Breast epithelium (tissue), 4 donors: ENCODE data around the gene GFOD1. TPM values are rescaled to one million over a fixed set of nuclear protein-coding genes. Genes with fewer than 3 reads are reported as not detected.
"Not testable (repeated sequence)": the region's sequence is repeated elsewhere in the genome, so short reads cannot be mapped to it uniquely, and the experiment has no call there.

Experiments used
- DNase-seq, 2 donors: peaks; one replicate each; pipeline ENCODE4 v3.0.0-alpha.2; 2019; ENCODE audit warnings: low spot score in 2 of 2
- H3K27ac ChIP-seq, 2 donors: fragments of 200-600 bp; sonication (generic) in 1 of 2; one replicate each; pipeline ENCODE4 v1.5.1; 2016 to 2019; ENCODE audit warnings: mild to moderate bottlenecking in 1 of 2
- H3K27me3 ChIP-seq, 2 donors: fragments of 200-600 bp; sonication (generic) in 1 of 2; one replicate each; pipeline versions ENCODE4 v1.5.1 to v1.6.0; 2017 to 2019; ENCODE audit warnings: control low read depth in 1 of 2, mild to moderate bottlenecking in 1 of 2
- H3K36me3 ChIP-seq: fragments of 200-600 bp; one replicate; pipeline ENCODE4 v1.5.1; 2019
- H3K4me1 ChIP-seq, 2 donors: fragments of 200-600 bp; sonication (generic); one replicate each; pipeline ENCODE4 v1.5.1; 2016 to 2019; ENCODE audit warnings: control low read depth in 1 of 2
- H3K4me3 ChIP-seq, 3 donors: fragments of 200-600 bp; sonication (generic); 1 replicate in 2 of 3; 2 replicates in 1 of 3; pipeline ENCODE4 v1.5.1; 2016 to 2019; ENCODE audit warnings: mild to moderate bottlenecking in 3 of 3, moderate library complexity in 2 of 3
- H3K9me3 ChIP-seq, 2 donors: fragments of 200-600 bp; sonication (generic) in 1 of 2; one replicate each; pipeline ENCODE4 v1.5.1; 2016 to 2019; ENCODE audit warnings: control low read depth in 1 of 2
- CTCF ChIP-seq, 3 donors: fragments of 450-650 bp; IDR thresholded peaks; one replicate each; pipeline ENCODE4 v1.5.1; 2016 to 2017; ENCODE audit warnings: antibody characterized with exemption in 3 of 3, mild to moderate bottlenecking in 3 of 3, moderate library complexity in 3 of 3
- POLR2A ChIP-seq: fragments of 450-650 bp; IDR thresholded peaks from one replicate; pipeline ENCODE4 v1.6.1; 2016; ENCODE audit warnings: antibody characterized with exemption, mild to moderate bottlenecking, moderate library complexity
- POLR2AphosphoS5 ChIP-seq, 3 donors: sonication (generic); formaldehyde crosslinking; IDR thresholded peaks; one replicate each; pipeline ENCODE4 v1.6.1; 2017; ENCODE audit warnings: antibody characterized with exemption in 3 of 3
- intact Hi-C: fragments of 100-400 bp; cut with DNase I; formaldehyde crosslinking; loops from one replicate; pipeline ENCODE4 v1.15.1; 2023; ENCODE audit warnings: low total_unique reads
- total RNA-seq, 3 donors: library from RNA; depleted of rRNA; stranded (reverse); fragments of >200 nt; gene quantifications; one replicate each; pipeline ENCODE4 v1.1.0, GENCODE V29; 2016

Gene GFOD1
- total RNA-seq, 3 donors from 2014 or later: 11.6 to 33.3 (median 23.3) TPM

- no peaks in the 10 kb centered on the region for H3K27me3 ChIP-seq
- no peaks in the 10 kb centered on the region for H3K9me3 ChIP-seq
- H3K4me1 ChIP-seq: peaks cover 3 to 6% of the 10 kb centered on the region in 2 donors
- H3K36me3 ChIP-seq: no peaks in the 10 kb centered on the region
- H3K27ac ChIP-seq: peak overlapping the region; percentile 54 to 57
- DNase-seq: peak; percentile 54 to 63
- intact Hi-C loops: no loop called here
- H3K4me3 ChIP-seq: peak overlapping the region in 1 of 3 donors; percentile 3
- no peak for TF ChIP-seq CTCF (IDR thresholded peaks at IDR 0.05)
- no peak for TF ChIP-seq POLR2AphosphoS5 (IDR thresholded peaks at IDR 0.05)
- TF ChIP-seq POLR2A: no peak
These were observed 42.2 kb downstream of the GFOD1 start for GRCh38 chr6:13445005-13445743.

GRCh38 chr6:13444604-13445003, 42.8 kb downstream of the GFOD1 start:
- Histone ChIP-seq H3K27ac (peak overlapping the region in 1 of 2 donors; percentile 54), H3K27me3 (no peaks in the 10 kb centered on the region), H3K4me1 (peaks cover 3 to 6% of the 10 kb centered on the region in 2 donors), H3K36me3 (no peaks in the 10 kb centered on the region), H3K4me3 (no peak overlapping the region), H3K9me3 (no peaks in the 10 kb centered on the region)
- no peak for DNase-seq
- intact Hi-C loops: no loop called here
- TF ChIP-seq CTCF (IDR thresholded peaks at IDR 0.05): no peak
- no peak for TF ChIP-seq POLR2AphosphoS5 (IDR thresholded peaks at IDR 0.05)
- TF ChIP-seq POLR2A: no peak

GRCh38 chr6:13443978-13444377, 43.4 kb downstream of the GFOD1 start:
- H3K4me1 ChIP-seq, H3K27me3 ChIP-seq, DNase-seq, intact Hi-C loops, H3K4me3 ChIP-seq, H3K27ac ChIP-seq, H3K9me3 ChIP-seq, H3K36me3 ChIP-seq: not testable (repeated sequence)

GRCh38 chr6:13441778-13442177, 45.6 kb downstream of the GFOD1 start:
- DNase-seq: no peak
- Histone ChIP-seq H3K9me3 (no peaks in the 10 kb centered on the region), H3K27me3 (no peaks in the 10 kb centered on the region), H3K36me3 (no peaks in the 10 kb centered on the region), H3K27ac (no peak overlapping the region), H3K4me1 (peaks cover 3 to 6% of the 10 kb centered on the region in 2 donors), H3K4me3 (no peak overlapping the region)
- intact Hi-C loops: no loop called here
- TF ChIP-seq POLR2AphosphoS5 (IDR thresholded peaks at IDR 0.05) (no peak), POLR2A (no peak)

- Histone ChIP-seq H3K4me1 (peaks cover 0 to 3% of the 10 kb centered on the region in 2 donors), H3K27me3 (no peaks in the 10 kb centered on the region), H3K27ac (no peak overlapping the region), H3K36me3 (no peaks in the 10 kb centered on the region), H3K9me3 (no peaks in the 10 kb centered on the region), H3K4me3 (no peak overlapping the region)
- no peak for DNase-seq
- intact Hi-C loops: no loop called here
- TF ChIP-seq CTCF (IDR thresholded peaks at IDR 0.05) (no peak), POLR2AphosphoS5 (IDR thresholded peaks at IDR 0.05) (no peak), POLR2A (no peak)
These were observed 47.8 kb downstream of the GFOD1 start for GRCh38 chr6:13439644-13440043.

GRCh38 chr6:13438126-13438525, 49.3 kb downstream of the GFOD1 start:
- TF ChIP-seq POLR2AphosphoS5 (IDR thresholded peaks at IDR 0.05) (no peak), CTCF (IDR thresholded peaks at IDR 0.05) (no peak), POLR2A (no peak)
- Histone ChIP-seq H3K4me1 (peaks cover 0 to 3% of the 10 kb centered on the region in 2 donors), H3K27ac (no peak overlapping the region), H3K36me3 (no peaks in the 10 kb centered on the region), H3K27me3 (no peaks in the 10 kb centered on the region), H3K4me3 (no peak overlapping the region), H3K9me3 (no peaks in the 10 kb centered on the region)
- intact Hi-C loops: no loop called here
- DNase-seq: no peak
